Activated CD4-positive, alpha-beta T cell treated with anti-CD3 and anti-CD28 coated beads, Interleukin-2, Interleukin-4, amounts not matched to agents 100 ng/mL and 50 ng/mL, durations not matched to agents 16 hours and 8 hours (primary cell): ENCODE results near the gene GRAPL.
"Not testable (repeated sequence)": the region's sequence is repeated elsewhere in the genome, so short reads cannot be mapped to it uniquely, and the experiment has no call there.

Experiments
- DNase-seq: peaks from one replicate; pipeline ENCODE4 v3.0.0-alpha.2; 2020; ENCODE audit warnings: low spot score

Gene GRAPL

GRCh38 chr17:19136605-19137004 lies 9.2 kb downstream of the GRAPL start:
- not testable (repeated sequence) for DNase-seq

DNA sequence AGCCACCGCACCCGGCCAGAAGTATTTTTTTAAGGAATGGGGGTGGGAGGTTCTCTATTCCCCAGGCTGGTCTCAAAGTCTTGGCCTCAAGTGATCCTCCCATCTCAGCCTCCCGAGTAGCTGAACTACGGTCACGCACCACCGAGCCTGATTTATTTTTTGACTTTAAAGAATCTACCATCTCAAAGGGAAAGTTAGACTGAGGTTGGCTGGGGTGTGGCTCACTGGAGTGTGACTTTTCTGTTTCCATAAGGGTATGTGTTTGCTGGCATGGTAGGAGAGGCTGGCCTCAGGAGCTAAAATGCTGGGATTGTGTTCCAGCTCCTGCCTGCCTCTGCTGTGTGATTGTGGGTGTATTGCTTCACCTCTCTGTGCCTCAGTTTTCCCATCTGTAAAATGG lies 10.6 kb downstream of the GRAPL start:
- DNase-seq = not testable (repeated sequence)

- DNase-seq = not testable (repeated sequence)
Observed at GRCh38 chr17:19141366-19142155, 14.2 kb downstream of the GRAPL start.

DNA sequence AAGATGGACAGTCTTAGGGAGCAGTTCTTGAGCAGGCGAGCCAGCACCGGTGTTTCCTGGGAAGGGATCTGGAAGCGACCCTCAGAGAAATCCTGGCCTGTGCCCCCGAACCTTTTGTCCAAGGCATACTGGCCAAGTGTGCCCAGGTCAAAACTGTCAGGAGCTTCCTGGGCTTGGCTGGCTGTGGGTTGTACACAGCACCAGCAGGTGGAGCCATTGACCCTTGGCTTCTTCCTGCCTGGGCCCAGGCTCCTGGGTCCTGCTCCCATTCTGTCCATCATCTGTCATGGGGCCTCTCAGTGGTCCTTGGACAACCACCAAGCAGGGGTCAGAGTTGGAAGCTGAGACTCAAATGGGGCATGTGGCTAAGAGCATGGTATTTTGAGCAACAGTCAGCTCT lies 15.0 kb downstream of the GRAPL start:
- DNase-seq = peak; percentile 24

DNA sequence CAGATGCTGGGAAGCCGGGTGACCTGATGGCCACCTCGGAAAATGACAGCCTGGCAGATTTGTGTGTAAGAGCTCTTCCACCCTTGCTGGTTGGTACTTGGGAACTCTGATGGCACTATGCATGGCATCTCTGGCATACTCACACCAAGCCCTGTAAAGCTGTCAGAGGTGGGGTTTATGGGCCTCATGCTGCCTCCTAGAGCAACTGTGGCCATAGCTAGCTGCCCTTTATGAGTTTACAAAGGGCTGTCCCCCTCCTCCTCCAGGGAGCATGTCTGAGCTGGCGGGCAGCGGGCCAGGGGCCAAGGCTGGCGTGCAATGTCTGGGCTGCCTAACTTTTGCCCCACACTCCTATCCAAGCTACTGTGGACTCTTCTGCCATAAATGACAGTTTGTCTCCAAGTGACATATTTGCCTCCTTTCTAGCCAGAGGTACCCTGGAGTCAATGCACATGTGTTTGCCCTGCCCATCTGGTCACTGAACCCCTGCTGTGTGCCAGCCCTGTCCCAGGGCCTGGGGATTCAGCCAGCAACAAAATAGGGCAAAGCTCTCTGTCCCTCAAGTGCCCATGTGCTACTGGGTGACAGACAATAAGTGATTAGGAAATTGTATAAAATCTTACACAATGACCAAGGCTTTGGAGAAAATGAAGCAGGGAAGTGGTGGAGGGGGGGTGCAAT lies 15.8 kb downstream of the GRAPL start:
- not testable (repeated sequence) for DNase-seq

DNA sequence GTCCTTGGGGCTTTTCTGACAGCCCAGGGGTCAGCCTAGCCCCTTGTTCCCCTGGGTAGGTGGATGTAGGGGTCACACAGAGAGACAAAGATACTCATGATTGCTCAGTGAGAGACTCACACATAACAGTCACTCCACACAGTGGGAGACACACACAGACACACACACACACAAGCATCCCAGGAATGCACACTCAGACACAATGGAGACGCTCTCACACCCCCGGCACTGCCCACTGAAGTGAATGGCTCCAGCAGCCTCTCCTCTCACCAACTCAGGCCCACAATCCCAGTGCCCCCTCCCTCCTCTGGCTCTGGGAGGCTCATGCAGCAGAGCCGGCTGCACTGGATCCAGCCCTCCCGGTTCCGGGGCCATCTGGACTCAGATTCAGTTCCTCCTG lies 17.0 kb downstream of the GRAPL start:
- not testable (repeated sequence) for DNase-seq

DNA sequence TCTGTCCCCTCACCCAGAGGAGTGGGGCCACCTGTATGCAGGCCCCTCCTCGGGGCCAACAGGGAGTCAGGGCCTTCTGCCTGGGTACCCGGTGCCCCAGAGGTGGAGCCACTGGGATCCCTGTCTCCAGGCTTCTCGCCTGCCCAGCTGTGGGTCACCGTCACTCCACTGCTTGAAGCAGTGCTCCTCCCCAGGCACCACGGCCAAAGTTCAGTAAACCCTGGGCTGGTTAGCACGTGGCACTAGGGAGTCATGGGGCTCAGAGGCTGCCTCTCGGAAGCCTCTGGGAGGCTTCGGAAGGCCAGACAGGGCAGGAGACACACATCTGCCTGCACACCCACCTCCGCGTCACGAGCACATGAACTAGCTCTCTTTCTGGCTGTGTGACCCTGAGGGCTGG lies 18.1 kb downstream of the GRAPL start:
- not testable (repeated sequence) for DNase-seq

- not testable (repeated sequence) for DNase-seq
Observed at GRCh38 chr17:19150678-19151615, 23.6 kb downstream of the GRAPL start.

- not testable (repeated sequence) for DNase-seq
Observed at GRCh38 chr17:19157628-19158027, 30.2 kb downstream of the GRAPL start.

GRCh38 chr17:19158478-19158877 lies 31.1 kb downstream of the GRAPL start:
- DNase-seq = not testable (repeated sequence)

GRCh38 chr17:19158938-19159337 lies 31.5 kb downstream of the GRAPL start:
- not testable (repeated sequence) for DNase-seq

DNA sequence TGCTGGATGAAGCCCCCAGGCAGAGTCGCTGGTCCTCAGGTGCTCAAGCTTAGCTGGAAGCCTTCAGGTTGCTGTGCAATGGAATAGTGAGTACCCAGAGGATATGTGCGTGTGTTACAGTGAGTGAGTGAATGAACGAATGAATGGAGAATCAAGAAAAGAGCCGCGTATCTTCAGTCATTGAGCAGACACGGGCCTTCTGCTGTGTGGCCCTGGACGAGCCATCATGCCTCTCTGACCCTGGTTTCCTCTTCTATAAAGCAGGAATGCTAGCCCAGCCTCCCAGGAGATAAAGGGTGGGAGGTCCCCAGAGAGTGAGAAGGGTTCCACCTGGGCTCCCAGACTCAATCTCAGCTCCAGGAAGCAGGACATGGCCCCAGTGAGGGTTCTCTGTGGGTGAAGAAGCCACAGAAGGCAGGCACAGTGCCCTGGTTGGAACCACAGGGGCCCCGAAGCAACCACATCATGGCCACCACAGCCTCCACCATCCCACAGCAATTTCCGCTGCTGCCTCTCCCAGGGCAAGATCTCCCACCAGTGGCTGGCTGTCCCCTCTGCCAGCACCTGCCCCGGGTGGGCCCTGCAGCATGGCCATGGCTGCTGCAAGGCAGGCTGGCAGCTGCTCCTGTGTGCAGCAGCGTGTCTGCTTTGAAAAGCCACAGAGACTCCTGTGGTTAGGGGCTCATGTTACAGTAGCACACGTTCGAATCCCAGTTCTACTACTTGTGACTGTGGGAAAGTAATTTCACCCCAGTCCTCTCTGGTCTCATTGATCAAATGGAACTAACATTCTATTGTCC lies 34.1 kb downstream of the GRAPL start:
- not testable (repeated sequence) for DNase-seq

DNA sequence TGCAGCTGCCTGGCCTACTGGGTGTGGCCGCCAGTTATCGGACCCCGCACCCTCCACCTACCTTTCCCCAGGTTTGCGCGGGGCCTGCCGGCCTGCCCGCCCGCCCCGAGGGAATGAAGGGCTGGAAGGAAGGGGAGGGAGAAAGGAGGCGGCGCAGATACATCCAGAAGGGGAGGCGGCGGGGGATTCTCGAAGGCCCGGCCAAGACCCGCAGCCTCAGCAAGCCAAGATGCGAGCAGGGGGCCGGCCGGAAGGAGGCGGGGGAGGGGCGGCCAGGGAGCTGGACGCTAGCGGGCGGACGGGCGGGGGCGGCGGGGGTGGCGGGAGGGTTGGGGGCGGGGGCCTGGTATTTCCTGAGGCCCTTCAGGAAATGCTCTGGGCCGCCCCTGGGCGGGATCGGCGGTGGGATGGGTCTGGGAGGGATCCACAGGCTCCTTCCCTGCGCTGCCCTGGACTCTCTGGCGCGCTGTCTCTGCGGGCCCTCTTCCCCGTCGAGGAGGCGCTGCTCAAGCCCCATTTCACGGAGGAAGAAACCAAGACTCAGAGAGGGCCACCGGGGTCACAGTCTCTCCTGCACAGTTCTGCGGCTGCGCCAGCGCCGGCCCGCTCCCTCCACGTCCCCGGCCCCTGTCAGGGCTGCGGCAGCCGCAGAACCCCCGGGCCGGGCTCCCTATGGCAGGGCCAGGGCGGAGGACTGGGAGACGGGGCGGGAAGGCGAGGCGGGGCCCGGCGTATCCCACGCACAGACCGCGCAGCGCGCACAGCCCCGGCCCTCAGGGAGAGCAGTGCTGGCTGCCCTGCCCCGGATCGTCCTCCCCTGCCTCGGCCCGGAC lies 35.2 kb downstream of the GRAPL start:
- DNase-seq = not testable (repeated sequence)

GRCh38 chr17:19174422-19174821 lies 47.0 kb downstream of the GRAPL start:
- DNase-seq = not testable (repeated sequence)

- DNase-seq = not testable (repeated sequence)
Observed at GRCh38 chr17:19175410-19175809, 48.0 kb downstream of the GRAPL start.

DNA sequence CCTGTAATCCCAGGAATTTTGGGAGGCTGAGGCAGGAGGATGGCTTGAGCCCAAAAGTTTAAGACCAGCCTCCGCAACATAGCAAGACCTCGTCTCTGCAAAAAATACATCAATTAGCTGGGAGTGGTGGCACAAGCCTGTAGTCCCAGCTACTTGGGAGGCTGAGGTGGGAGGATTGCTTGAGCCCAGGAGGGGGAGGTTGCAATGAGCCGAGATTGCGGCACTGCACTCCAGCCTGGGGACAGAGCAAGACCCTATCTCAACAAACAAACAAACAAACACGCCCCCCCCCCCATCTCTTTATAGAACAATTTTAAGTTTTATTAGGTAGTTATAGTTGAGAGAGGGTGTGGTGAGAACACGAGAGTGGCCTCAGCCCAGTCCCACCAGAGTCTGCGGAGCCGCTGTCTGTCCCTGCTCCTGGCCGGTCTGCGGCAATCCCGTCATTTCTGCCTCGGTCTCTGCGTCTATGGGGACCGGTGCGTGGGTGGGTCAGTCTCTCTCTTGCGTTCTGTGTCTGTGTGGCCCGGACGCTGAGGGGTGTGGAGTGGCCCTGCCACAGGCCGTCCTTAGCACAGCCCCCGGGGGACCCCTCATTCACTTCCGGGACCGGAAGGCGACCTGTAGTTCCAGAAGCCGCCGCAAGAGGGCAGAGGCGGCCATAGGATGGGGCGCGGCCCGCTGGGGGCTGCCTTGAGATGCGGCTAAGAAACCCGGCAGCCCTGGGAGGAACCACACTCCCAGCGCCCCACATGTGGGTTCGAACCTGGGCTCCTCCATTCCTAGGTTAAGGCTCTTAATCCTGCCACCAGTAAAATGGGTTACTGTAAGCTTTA lies 53.9 kb downstream of the GRAPL start:
- not testable (repeated sequence) for DNase-seq

- not testable (repeated sequence) for DNase-seq
Observed at GRCh38 chr17:19187883-19188869, 60.8 kb downstream of the GRAPL start.
